HG02981 (cell line): Measurements from ENCODE around the gene KRTAP10-2.

Source experiments
- ATAC-seq: cut with Tn5 transposase; IDR thresholded peaks from one replicate; pipeline ENCODE4 v1.9.1; 2021; ENCODE audit warnings: mild to moderate bottlenecking, moderate library complexity; ENCODE audit not compliant: unreplicated experiment

Gene KRTAP10-2

GRCh38 chr21:44527156-44527982 lies 23.9 kb downstream of the KRTAP10-2 start:
- ATAC-seq = no peak

GRCh38 chr21:44526096-44526997 lies 25.0 kb downstream of the KRTAP10-2 start:
- ATAC-seq = no peak

- ATAC-seq = no peak
These were observed 25.8 kb downstream of the KRTAP10-2 start for GRCh38 chr21:44525391-44526095.

GRCh38 chr21:44524414-44525371 lies 26.6 kb downstream of the KRTAP10-2 start:
- no peak for ATAC-seq

GRCh38 chr21:44523567-44524413 lies 27.5 kb downstream of the KRTAP10-2 start:
- no peak for ATAC-seq

- ATAC-seq = no peak
These were observed 28.5 kb downstream of the KRTAP10-2 start for GRCh38 chr21:44522753-44523204.

GRCh38 chr21:44521928-44522752 lies 29.2 kb downstream of the KRTAP10-2 start:
- no peak for ATAC-seq

- no peak for ATAC-seq
These were observed 29.9 kb downstream of the KRTAP10-2 start for GRCh38 chr21:44521301-44521927.

- ATAC-seq = no peak
These were observed 30.7 kb downstream of the KRTAP10-2 start for GRCh38 chr21:44520326-44521300.

- ATAC-seq = no peak
These were observed 31.7 kb downstream of the KRTAP10-2 start for GRCh38 chr21:44519346-44520325.

GRCh38 chr21:44518686-44519085 lies 32.6 kb downstream of the KRTAP10-2 start:
- ATAC-seq = no peak

GRCh38 chr21:44517175-44517899 lies 34.0 kb downstream of the KRTAP10-2 start:
- ATAC-seq = no peak

- ATAC-seq = no peak
These were observed 34.5 kb downstream of the KRTAP10-2 start for GRCh38 chr21:44516828-44517174.

GRCh38 chr21:44516342-44516741 lies 35.0 kb downstream of the KRTAP10-2 start:
- ATAC-seq = no peak
